K562 (cell line): ENCODE results near the gene EZH1. TPM values are rescaled to one million over a fixed set of nuclear protein-coding genes. Genes with fewer than 3 reads are reported as not detected.
A peak's percentile ranks its signal among the peaks of the same experiment; 100 is the strongest.

Experiments used
- BRCA1 ChIP-seq, 2 experiments: fragments of 450-650 bp in 1 of 2; sonication (generic) in 1 of 2; formaldehyde crosslinking in 1 of 2; IDR thresholded peaks; 2 replicates each; pipeline versions ENCODE4 v1.5.0 to v1.6.1; 2017 to 2020; ENCODE audit warnings: mild to moderate bottlenecking in 1 of 2, missing genetic modification reagents in 1 of 2
- CBX8 ChIP-seq: fragments of 200-600 bp; sonication (generic); IDR thresholded peaks from 2 replicates; pipeline ENCODE4 v1.6.1; 2012; ENCODE audit warnings: borderline replicate concordance, mixed run types, low read depth, mild to moderate bottlenecking, moderate library complexity, mixed read lengths, low read length, control low read depth, inconsistent platforms; ENCODE audit not compliant: poor library complexity, severe bottlenecking; ENCODE audit errors: extremely low read depth
- CHD4 ChIP-seq: fragments of 200-600 bp; sonication (generic); IDR thresholded peaks from 3 replicates; pipeline ENCODE4 v1.6.1; 2012; ENCODE audit warnings: low read depth, mild to moderate bottlenecking, mixed read lengths, low read length, inconsistent platforms; ENCODE audit not compliant: insufficient read depth, insufficient replicate concordance, poor library complexity, severe bottlenecking
- MAFF ChIP-seq: IDR thresholded peaks from 2 replicates; pipeline ENCODE4 v1.6.1; 2012; ENCODE audit warnings: low read length, improper control_type of control experiment
- MCM5 ChIP-seq: fragments of 450-650 bp; IDR thresholded peaks from 2 replicates; pipeline ENCODE4 v1.6.1; 2016; ENCODE audit warnings: low read depth
- MYBL2 ChIP-seq, 2 experiments: fragments of 450-650 bp in 1 of 2; sonication (generic) in 1 of 2; formaldehyde crosslinking in 1 of 2; IDR thresholded peaks; 2 replicates each; pipeline versions ENCODE4 v1.6.1 to v1.8.1; 2017 to 2022; ENCODE audit warnings: borderline replicate concordance in 1 of 2, inconsistent platforms in 1 of 2, low read depth in 1 of 2, mild to moderate bottlenecking in 1 of 2, missing genetic modification reagents in 1 of 2, moderate library complexity in 1 of 2
- TEAD1 ChIP-seq, 2 experiments: fragments of 450-650 bp in 1 of 2; sonication (generic) in 1 of 2; formaldehyde crosslinking; IDR thresholded peaks; 2 replicates each; pipeline versions ENCODE4 v1.4.0 to v1.8.0; 2020 to 2022; ENCODE audit warnings: mild to moderate bottlenecking in 2 of 2, missing genetic modification reagents in 1 of 2
- ZNF134 ChIP-seq: fragments of 250-450 bp; sonication (Bioruptor Pico); conservative IDR thresholded peaks from 2 replicates; pipeline ENCODE4 v1.4.0; 2020
- ZNF644 ChIP-seq: fragments of 200-800 bp; sonication (Bioruptor generic); IDR thresholded peaks from 2 replicates; pipeline ENCODE4 v1.6.1; 2016; ENCODE audit warnings: low read depth, missing genetic modification characterization, missing compliant biosample characterization
- polyA plus RNA-seq, 8 experiments: library from polyadenylated mRNA; depleted of rRNA in 4 of 8; stranded (reverse) in 5 of 8; unstranded in 3 of 8; fragments of >200 nt; fragmentation: Nextera tagmentation in 2 of 8; fragmentation: Illumina TruSeq in 1 of 8; extraction: Ambion mirVana in 2 of 8; extraction: Trizol in 1 of 8; gene quantifications; 2 replicates each; pipeline versions ENCODE4 v1.2.1 to v1.2.3, GENCODE V29; 2011 to 2014; ENCODE audit warnings: inconsistent platforms in 1 of 8, missing spikeins in 1 of 8
- total RNA-seq, 7 experiments: library from RNA; depleted of rRNA in 6 of 7; stranded (reverse); fragments of >200 nt in 6 of 7; fragmentation: Illumina TruSeq in 2 of 7; extraction: Trizol in 2 of 7; gene quantifications; 2 replicates each; pipeline versions ENCODE4 v1.2.1 to v1.2.3, GENCODE V29; 2011 to 2021; ENCODE audit warnings: low replicate concordance in 1 of 7
- TF ChIP-seq, protein P1 (sequence below): fragments of 250-450 bp; sonication (Bioruptor Pico); IDR thresholded peaks from 2 replicates; pipeline ENCODE4 v1.9.0; 2021; ENCODE audit warnings: mild to moderate bottlenecking, inconsistent platforms
- TF ChIP-seq, protein P2 (sequence below): fragments of 450-650 bp; IDR thresholded peaks from 2 replicates; pipeline ENCODE4 v1.6.1; 2017; ENCODE audit warnings: antibody characterized with exemption, mild to moderate bottlenecking
- TF ChIP-seq, protein P3 (sequence below): IDR thresholded peaks from 2 replicates; pipeline ENCODE4 v1.6.1; 2012; ENCODE audit warnings: low read depth, low read length, improper control_type of control experiment, borderline replicate concordance

EZH1 gene
- total and polyA plus RNA-seq, 9 of the 15 experiments (the other 6 are each of a cell fraction or from before 2014, with no cell fraction given): 8.6 to 40.8 (median 22.9) TPM

DNA sequence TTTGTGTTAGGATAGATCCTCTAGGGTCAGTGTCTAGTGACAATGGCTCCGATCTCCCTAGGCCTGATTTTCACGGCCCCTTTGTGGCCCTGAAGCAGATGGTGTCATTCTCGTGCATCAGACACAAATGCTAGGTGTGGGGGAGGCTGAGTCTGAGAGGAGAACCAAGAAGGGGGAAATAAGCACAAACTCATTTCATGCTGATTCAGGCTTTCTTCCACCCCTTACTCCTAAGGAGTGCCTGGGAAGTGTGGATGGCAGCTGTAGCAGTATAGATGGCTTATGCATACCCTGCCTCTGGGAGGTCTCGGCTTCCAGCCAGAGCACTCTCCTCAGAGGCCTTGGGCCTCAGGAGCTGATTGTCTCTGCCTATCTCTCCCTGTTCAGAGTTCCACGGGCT lies 33.7 kb upstream of the EZH1 start (continued):
- TF ChIP-seq TEAD1 (CRISPR knock-in tag; IDR thresholded peaks at IDR 0.05) (no peak), ZNF644 (no peak), MAFF (peak; percentile 52; the same call in 1 of the 2 replicates), MCM5 (no peak), CHD4 (no peak), BRCA1 (IDR thresholded peaks at IDR 0.05) (no peak), BRCA1 (CRISPR knock-in tag; IDR thresholded peaks at IDR 0.05) (no peak), CBX8 (no peak), MYBL2 (IDR thresholded peaks at IDR 0.05; ENCODE audit: low read depth) (no peak), MYBL2 (CRISPR knock-in tag; IDR thresholded peaks at IDR 0.05; ENCODE audit: borderline replicate concordance) (no peak), ZNF134 (CRISPR knock-in tag) (no peak)
- TF ChIP-seq, protein P1, sequence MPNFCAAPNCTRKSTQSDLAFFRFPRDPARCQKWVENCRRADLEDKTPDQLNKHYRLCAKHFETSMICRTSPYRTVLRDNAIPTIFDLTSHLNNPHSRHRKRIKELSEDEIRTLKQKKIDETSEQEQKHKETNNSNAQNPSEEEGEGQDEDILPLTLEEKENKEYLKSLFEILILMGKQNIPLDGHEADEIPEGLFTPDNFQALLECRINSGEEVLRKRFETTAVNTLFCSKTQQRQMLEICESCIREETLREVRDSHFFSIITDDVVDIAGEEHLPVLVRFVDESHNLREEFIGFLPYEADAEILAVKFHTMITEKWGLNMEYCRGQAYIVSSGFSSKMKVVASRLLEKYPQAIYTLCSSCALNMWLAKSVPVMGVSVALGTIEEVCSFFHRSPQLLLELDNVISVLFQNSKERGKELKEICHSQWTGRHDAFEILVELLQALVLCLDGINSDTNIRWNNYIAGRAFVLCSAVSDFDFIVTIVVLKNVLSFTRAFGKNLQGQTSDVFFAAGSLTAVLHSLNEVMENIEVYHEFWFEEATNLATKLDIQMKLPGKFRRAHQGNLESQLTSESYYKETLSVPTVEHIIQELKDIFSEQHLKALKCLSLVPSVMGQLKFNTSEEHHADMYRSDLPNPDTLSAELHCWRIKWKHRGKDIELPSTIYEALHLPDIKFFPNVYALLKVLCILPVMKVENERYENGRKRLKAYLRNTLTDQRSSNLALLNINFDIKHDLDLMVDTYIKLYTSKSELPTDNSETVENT (CRISPR knock-in tag): no peak
- TF ChIP-seq, protein P2, sequence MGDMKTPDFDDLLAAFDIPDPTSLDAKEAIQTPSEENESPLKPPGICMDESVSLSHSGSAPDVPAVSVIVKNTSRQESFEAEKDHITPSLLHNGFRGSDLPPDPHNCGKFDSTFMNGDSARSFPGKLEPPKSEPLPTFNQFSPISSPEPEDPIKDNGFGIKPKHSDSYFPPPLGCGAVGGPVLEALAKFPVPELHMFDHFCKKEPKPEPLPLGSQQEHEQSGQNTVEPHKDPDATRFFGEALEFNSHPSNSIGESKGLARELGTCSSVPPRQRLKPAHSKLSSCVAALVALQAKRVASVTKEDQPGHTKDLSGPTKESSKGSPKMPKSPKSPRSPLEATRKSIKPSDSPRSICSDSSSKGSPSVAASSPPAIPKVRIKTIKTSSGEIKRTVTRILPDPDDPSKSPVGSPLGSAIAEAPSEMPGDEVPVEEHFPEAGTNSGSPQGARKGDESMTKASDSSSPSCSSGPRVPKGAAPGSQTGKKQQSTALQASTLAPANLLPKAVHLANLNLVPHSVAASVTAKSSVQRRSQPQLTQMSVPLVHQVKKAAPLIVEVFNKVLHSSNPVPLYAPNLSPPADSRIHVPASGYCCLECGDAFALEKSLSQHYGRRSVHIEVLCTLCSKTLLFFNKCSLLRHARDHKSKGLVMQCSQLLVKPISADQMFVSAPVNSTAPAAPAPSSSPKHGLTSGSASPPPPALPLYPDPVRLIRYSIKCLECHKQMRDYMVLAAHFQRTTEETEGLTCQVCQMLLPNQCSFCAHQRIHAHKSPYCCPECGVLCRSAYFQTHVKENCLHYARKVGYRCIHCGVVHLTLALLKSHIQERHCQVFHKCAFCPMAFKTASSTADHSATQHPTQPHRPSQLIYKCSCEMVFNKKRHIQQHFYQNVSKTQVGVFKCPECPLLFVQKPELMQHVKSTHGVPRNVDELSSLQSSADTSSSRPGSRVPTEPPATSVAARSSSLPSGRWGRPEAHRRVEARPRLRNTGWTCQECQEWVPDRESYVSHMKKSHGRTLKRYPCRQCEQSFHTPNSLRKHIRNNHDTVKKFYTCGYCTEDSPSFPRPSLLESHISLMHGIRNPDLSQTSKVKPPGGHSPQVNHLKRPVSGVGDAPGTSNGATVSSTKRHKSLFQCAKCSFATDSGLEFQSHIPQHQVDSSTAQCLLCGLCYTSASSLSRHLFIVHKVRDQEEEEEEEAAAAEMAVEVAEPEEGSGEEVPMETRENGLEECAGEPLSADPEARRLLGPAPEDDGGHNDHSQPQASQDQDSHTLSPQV: 0 out of 2 replicates have a peak, but pooled peaks have one; percentile 14
- TF ChIP-seq, protein P3, sequence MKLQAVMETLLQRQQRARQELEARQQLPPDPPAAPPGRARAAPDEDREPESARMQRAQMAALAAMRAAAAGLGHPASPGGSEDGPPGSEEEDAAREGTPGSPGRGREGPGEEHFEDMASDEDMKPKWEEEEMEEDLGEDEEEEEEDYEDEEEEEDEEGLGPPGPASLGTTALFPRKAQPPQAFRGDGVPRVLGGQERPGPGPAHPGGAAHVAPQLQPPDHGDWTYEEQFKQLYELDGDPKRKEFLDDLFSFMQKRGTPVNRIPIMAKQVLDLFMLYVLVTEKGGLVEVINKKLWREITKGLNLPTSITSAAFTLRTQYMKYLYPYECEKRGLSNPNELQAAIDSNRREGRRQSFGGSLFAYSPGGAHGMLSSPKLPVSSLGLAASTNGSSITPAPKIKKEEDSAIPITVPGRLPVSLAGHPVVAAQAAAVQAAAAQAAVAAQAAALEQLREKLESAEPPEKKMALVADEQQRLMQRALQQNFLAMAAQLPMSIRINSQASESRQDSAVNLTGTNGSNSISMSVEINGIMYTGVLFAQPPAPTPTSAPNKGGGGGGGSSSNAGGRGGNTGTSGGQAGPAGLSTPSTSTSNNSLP: no peak
- TF ChIP-seq, all 486 proteins: peak for 7
